ENCODE results near the gene TUBA4A. TPM values are rescaled to one million over a fixed set of nuclear protein-coding genes. Genes with fewer than 3 reads are reported as not detected.

TUBA4A gene
- total RNA-seq, 2 donors from 2014 or later, result 43.5 to 51.2 TPM

DNA sequence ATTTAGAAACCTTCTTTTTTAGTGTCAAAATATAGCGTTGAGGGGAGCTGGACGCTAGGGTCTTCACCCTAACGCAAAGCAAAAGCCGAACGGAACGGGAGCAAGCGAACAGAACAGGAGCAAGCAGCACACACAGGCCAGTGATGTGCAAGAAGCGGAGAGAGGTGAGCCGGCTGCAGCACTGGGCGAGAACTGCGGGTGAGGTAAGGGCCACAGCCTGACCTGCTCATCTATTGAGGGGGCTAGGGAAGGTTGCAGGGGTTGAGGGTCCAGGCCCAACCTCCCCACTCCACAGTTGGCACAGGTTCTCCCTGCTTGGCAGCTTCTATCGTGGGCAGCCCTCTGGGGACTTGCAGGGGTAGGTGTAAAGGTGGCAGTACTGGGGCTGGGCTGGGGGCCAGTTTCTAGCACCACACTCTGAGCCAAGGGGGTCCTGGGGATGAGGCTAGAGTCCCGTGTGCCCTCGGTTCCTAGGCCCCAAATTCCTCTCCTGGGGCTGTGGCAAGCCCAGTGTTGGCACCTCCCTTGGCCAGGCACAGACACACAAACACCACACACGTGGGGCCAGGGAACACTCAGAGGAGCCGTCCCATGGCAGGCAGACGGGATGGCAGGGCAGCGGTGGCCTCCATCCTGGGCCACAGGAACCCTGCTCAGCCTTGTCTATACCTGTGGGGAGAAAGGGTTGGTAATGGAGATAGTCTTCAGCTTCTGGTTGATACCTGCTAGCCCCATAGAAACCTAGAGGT lies 33.8 kb downstream of the TUBA4A start:
- intact Hi-C loops (cut with DNase I), result loop anchor here (5.0 to 10.0 kb wide), 2 partner anchors 43 to 75 kb away; partner anchors contain the start of genes CNPPD1 and RETREG2
- TF ChIP-seq POLR2A (IDR thresholded peaks at IDR 0.05) (no peak), POLR2AphosphoS5 (IDR thresholded peaks at IDR 0.05) (no peak)
- TF ChIP-seq, protein P1, sequence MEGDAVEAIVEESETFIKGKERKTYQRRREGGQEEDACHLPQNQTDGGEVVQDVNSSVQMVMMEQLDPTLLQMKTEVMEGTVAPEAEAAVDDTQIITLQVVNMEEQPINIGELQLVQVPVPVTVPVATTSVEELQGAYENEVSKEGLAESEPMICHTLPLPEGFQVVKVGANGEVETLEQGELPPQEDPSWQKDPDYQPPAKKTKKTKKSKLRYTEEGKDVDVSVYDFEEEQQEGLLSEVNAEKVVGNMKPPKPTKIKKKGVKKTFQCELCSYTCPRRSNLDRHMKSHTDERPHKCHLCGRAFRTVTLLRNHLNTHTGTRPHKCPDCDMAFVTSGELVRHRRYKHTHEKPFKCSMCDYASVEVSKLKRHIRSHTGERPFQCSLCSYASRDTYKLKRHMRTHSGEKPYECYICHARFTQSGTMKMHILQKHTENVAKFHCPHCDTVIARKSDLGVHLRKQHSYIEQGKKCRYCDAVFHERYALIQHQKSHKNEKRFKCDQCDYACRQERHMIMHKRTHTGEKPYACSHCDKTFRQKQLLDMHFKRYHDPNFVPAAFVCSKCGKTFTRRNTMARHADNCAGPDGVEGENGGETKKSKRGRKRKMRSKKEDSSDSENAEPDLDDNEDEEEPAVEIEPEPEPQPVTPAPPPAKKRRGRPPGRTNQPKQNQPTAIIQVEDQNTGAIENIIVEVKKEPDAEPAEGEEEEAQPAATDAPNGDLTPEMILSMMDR (IDR thresholded peaks at IDR 0.05), result no peak
- H3K27me3 ChIP-seq (replicated peaks; ENCODE audit: insufficient read depth), result no peaks in the 10 kb centered on the region
- no peak overlapping the region for H3K4me3 ChIP-seq
- H3K4me1 ChIP-seq (replicated peaks), result peaks cover 22% of the 10 kb centered on the region
- WGBS, result 83% methylated on average over 17 of the region's 18 CpGs
- H3K27ac ChIP-seq, result peak overlapping the region in 1 of 2 donors; percentile 88
- no peak for DNase-seq (ENCODE audit: low spot score)
- peaks cover 25 to 32% of the 10 kb centered on the region in 2 donors for H3K36me3 ChIP-seq
- no peaks in the 10 kb centered on the region for H3K9me3 ChIP-seq

DNA sequence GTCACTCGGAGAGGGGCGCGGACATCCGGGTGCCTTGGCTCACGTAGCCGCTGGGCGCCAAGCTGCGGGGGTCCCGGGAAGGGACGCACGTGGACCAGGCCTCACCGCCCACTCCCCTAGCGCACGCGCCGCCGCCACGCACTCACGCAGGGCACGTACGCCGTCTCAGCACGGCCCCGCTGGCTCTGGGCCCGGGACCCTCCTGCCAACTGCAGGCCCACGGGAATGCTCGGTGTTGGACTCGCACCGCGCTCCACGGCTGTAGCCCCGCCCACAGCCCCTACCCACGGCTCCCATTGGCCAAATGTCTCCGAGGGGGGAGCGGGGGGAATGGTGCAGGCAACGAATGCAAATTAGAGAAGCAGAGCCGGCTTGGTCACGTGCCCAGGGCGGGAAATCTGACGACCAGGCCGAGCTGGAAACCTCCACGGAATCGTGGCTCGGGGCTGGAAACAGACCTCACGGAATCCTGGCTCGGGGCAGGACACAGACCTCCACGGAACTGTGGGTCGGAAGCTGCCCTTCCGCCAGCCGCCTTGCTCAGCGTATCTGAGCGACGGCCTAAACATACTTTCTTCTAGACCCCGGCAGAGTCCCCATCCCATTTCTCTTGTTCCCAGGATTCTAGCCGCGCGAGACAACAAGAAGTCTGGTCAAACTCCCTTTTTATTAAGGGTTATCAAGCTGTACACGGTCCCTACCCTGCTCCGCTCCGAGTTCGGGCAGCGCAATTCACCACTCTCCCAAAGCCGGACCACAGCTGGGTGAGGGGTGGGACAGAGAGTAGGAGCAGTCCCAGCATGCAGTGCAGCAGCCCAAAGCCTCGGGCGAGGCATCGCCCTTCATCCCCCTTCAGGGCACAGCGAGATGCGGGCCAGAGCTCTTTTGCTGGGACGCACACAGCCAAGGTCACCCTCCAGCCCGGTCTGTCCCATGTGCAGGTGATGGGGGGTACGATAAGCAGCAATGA lies 34.7 kb downstream of the TUBA4A start, which contains the start of gene ABCB6:
Gene ABCB6 (minus strand): TSS at position 227 of the 970 bp plus-strand sequence. CDS start 285 bp downstream, outside the sequence.
- H3K36me3 ChIP-seq, result peaks cover 23 to 33% of the 10 kb centered on the region in 2 donors
- H3K4me3 ChIP-seq, result peak within 1 kb of the TSS; percentile 42 to 46
- peak within 1 kb of the TSS; percentile 88 to 89 for H3K27ac ChIP-seq
- H3K4me1 ChIP-seq (replicated peaks), result peaks cover 22% of the 10 kb centered on the region
- WGBS, result 6% methylated on average over 62 of the region's 71 CpGs
- TF ChIP-seq POLR2AphosphoS5 (IDR thresholded peaks at IDR 0.05) (peak; percentile 94), POLR2A (IDR thresholded peaks at IDR 0.05) (peak; percentile 92)
- TF ChIP-seq, protein P1 (IDR thresholded peaks at IDR 0.05), result no peak
- H3K9me3 ChIP-seq, result no peaks in the 10 kb centered on the region
- intact Hi-C loops (cut with DNase I), result loop anchor here (5.0 to 10.0 kb wide), 2 partner anchors 42 to 76 kb away; partner anchors contain the start of genes CNPPD1 and RETREG2
- DNase-seq (ENCODE audit: low spot score), result peak; percentile 96
- no peaks in the 10 kb centered on the region for H3K27me3 ChIP-seq (replicated peaks; ENCODE audit: insufficient read depth)

DNA sequence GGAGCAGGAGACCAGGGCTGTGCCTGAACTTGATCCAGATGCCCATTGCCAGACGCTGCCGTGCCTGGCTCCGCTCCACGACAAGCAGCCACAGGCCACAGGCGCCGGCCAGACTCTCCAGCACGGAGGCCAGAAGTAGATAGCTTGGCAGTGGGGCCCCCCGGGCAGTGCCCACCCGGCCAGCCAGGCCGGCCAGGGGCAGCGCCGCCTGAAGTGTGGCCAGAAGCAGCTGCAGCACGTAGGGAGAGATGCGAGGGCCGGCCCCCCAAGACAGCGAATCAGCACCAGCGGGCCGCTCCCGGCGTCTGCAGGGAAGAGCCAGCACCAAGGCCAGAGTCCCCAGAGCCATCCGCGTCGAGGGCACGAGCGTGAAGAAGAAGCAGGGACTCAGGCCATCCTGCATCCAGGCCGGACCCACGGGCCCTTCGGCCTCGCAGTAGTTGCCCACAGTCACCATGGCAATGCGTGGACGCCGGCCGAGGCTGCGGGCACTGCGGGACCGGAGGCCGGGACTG lies 35.4 kb downstream of the TUBA4A start:
- intact Hi-C loops (cut with DNase I), result loop anchor here (5.0 to 10.0 kb wide), 2 partner anchors 41 to 77 kb away; partner anchors contain the start of genes CNPPD1 and RETREG2

DNA sequence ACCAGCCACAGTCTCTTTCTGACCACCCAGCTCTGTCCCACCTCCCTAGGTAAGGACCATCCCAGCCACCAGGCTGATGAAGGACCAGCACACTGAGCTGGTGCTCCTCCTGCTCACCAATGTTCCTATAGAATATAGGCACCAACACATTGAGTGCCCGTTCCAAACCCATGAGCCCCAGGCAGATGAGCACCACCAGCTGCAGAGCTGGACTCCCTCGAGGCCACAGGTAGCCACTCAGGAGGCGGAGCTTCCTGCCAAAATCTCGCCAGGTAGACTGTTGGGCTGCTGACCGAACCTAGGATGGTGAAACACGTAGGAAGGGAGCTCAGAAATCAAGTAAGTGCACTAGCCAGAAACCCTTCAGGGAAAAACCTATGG lies 37.2 kb downstream of the TUBA4A start:
- Histone ChIP-seq H3K9me3 (no peaks in the 10 kb centered on the region), H3K27ac (no peak overlapping the region), H3K36me3 (peaks cover 10 to 12% of the 10 kb centered on the region in 2 donors), H3K27me3 (replicated peaks; ENCODE audit: insufficient read depth) (no peaks in the 10 kb centered on the region), H3K4me3 (no peak overlapping the region), H3K4me1 (replicated peaks) (peaks cover 22% of the 10 kb centered on the region)
- no peak for TF ChIP-seq POLR2A (IDR thresholded peaks at IDR 0.05)
- no peak for TF ChIP-seq POLR2AphosphoS5 (IDR thresholded peaks at IDR 0.05)
- TF ChIP-seq, protein P1 (IDR thresholded peaks at IDR 0.05), result no peak
- 90% methylated on average over 6 of the region's 6 CpGs for WGBS
- intact Hi-C loops (cut with DNase I), result loop anchor here (5.0 to 10.0 kb wide), 2 partner anchors 39 to 78 kb away; partner anchors contain the start of genes CNPPD1 and RETREG2
- no peak for DNase-seq (ENCODE audit: low spot score)

More for the DNA sequence above, 35.4 kb downstream of the TUBA4A start:
- under 1% methylated on average over 22 of the region's 37 CpGs for WGBS
- H3K4me3 ChIP-seq, result peak overlapping the region; percentile 42 to 46
- H3K36me3 ChIP-seq, result peaks cover 21 to 27% of the 10 kb centered on the region in 2 donors
- peak overlapping the region; percentile 88 to 89 for H3K27ac ChIP-seq
- peaks cover 22% of the 10 kb centered on the region for H3K4me1 ChIP-seq (replicated peaks)
- TF ChIP-seq, protein P1 (IDR thresholded peaks at IDR 0.05), result peak in 1 of 4 experiments; percentile 2
- TF ChIP-seq POLR2A (IDR thresholded peaks at IDR 0.05) (no peak), POLR2AphosphoS5 (IDR thresholded peaks at IDR 0.05) (no peak)
- DNase-seq (ENCODE audit: low spot score), result peak; percentile 73
- no peaks in the 10 kb centered on the region for H3K27me3 ChIP-seq (replicated peaks; ENCODE audit: insufficient read depth)
- H3K9me3 ChIP-seq, result no peaks in the 10 kb centered on the region
